ENCODE results near the gene DDX27. TPM values are rescaled to one million over a fixed set of nuclear protein-coding genes. Genes with fewer than 3 reads are reported as not detected.

Gene DDX27
- total and polyA plus RNA-seq, 2 of the 13 experiments (the other 11 are each of a cell fraction or from before 2014, with no cell fraction given) = 42.6 to 72.8 TPM

DNA sequence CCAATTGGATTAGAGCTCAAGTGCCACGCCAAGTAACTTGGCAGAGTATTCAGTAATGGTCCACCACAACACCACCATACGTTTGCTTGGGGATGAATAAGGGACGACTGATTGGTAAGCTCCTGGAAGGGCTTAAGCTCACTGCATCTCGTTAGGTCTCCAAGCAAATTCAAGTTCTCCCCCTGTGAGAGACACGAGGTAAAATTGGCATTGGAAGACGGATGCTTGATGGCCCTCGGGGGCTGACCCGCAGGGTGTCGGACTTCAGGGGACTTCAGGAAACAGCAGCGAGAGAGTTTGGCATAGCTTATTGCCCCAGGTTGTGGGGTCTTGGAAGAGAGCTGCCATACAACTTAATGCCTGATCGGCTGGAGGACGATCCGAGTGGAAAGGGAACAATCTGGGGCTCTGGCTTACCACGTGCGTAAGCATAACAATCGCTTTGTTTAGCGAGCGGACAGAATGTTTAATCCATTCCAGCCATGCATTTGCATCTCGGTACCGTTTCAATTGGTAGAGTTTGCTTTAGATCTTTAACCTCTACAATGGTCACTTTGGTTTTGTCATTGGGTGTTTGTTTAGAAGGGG is 63.5 kb downstream of the DDX27 start (continued):
- TF ChIP-seq, protein P1, sequence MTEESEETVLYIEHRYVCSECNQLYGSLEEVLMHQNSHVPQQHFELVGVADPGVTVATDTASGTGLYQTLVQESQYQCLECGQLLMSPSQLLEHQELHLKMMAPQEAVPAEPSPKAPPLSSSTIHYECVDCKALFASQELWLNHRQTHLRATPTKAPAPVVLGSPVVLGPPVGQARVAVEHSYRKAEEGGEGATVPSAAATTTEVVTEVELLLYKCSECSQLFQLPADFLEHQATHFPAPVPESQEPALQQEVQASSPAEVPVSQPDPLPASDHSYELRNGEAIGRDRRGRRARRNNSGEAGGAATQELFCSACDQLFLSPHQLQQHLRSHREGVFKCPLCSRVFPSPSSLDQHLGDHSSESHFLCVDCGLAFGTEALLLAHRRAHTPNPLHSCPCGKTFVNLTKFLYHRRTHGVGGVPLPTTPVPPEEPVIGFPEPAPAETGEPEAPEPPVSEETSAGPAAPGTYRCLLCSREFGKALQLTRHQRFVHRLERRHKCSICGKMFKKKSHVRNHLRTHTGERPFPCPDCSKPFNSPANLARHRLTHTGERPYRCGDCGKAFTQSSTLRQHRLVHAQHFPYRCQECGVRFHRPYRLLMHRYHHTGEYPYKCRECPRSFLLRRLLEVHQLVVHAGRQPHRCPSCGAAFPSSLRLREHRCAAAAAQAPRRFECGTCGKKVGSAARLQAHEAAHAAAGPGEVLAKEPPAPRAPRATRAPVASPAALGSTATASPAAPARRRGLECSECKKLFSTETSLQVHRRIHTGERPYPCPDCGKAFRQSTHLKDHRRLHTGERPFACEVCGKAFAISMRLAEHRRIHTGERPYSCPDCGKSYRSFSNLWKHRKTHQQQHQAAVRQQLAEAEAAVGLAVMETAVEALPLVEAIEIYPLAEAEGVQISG (CRISPR knock-in tag; IDR thresholded peaks at IDR 0.05) = no peak; the same call in 1 of the 2 replicates
- TF ChIP-seq, protein P2, sequence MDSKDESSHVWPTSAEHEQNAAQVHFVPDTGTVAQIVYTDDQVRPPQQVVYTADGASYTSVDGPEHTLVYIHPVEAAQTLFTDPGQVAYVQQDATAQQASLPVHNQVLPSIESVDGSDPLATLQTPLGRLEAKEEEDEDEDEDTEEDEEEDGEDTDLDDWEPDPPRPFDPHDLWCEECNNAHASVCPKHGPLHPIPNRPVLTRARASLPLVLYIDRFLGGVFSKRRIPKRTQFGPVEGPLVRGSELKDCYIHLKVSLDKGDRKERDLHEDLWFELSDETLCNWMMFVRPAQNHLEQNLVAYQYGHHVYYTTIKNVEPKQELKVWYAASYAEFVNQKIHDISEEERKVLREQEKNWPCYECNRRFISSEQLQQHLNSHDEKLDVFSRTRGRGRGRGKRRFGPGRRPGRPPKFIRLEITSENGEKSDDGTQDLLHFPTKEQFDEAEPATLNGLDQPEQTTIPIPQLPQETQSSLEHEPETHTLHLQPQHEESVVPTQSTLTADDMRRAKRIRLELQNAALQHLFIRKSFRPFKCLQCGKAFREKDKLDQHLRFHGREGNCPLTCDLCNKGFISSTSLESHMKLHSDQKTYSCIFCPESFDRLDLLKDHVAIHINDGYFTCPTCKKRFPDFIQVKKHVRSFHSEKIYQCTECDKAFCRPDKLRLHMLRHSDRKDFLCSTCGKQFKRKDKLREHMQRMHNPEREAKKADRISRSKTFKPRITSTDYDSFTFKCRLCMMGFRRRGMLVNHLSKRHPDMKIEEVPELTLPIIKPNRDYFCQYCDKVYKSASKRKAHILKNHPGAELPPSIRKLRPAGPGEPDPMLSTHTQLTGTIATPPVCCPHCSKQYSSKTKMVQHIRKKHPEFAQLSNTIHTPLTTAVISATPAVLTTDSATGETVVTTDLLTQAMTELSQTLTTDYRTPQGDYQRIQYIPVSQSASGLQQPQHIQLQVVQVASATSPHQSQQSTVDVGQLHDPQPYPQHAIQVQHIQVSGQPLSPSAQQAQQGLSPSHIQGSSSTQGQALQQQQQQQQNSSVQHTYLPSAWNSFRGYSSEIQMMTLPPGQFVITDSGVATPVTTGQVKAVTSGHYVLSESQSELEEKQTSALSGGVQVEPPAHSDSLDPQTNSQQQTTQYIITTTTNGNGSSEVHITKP (CRISPR knock-in tag; IDR thresholded peaks at IDR 0.05; ENCODE audit: low read depth) = 0 out of 2 replicates have a peak, but pooled peaks have one; percentile 19
- TF ChIP-seq, protein P3, sequence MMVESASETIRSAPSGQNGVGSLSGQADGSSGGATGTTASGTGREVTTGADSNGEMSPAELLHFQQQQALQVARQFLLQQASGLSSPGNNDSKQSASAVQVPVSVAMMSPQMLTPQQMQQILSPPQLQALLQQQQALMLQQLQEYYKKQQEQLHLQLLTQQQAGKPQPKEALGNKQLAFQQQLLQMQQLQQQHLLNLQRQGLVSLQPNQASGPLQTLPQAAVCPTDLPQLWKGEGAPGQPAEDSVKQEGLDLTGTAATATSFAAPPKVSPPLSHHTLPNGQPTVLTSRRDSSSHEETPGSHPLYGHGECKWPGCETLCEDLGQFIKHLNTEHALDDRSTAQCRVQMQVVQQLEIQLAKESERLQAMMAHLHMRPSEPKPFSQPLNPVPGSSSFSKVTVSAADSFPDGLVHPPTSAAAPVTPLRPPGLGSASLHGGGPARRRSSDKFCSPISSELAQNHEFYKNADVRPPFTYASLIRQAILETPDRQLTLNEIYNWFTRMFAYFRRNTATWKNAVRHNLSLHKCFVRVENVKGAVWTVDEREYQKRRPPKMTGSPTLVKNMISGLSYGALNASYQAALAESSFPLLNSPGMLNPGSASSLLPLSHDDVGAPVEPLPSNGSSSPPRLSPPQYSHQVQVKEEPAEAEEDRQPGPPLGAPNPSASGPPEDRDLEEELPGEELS (CRISPR knock-in tag; IDR thresholded peaks at IDR 0.05) = no peak
- TF ChIP-seq ZNF101 (CRISPR knock-in tag; IDR thresholded peaks at IDR 0.05; ENCODE audit: borderline replicate concordance, low read depth) (0 out of 2 replicates have a peak, but pooled peaks have one; percentile 13), CBX2 (IDR thresholded peaks at IDR 0.05; ENCODE audit: low read depth, low read length) (no peak), CBX2 (CRISPR knock-in tag; IDR thresholded peaks at IDR 0.05; ENCODE audit: low read depth) (no peak; the same call in 1 of the 2 replicates), ZNF674 (CRISPR knock-in tag; IDR thresholded peaks at IDR 0.05; ENCODE audit: low read depth) (no peak), ATF7-NPFF (CRISPR knock-in tag; IDR thresholded peaks at IDR 0.05; ENCODE audit: low read depth) (0 out of 2 replicates have a peak, but pooled peaks have one; percentile 62), SP5 (CRISPR knock-in tag; IDR thresholded peaks at IDR 0.05; ENCODE audit: borderline replicate concordance, low read depth) (no peak), ZNF468 (CRISPR knock-in tag; IDR thresholded peaks at IDR 0.05) (no peak), CBFB (CRISPR knock-in tag; IDR thresholded peaks at IDR 0.05) (no peak), ELF3 (CRISPR knock-in tag; IDR thresholded peaks at IDR 0.05) (no peak), ZNF614 (CRISPR knock-in tag; IDR thresholded peaks at IDR 0.05; ENCODE audit: borderline replicate concordance) (no peak), ZNF44 (CRISPR knock-in tag; IDR thresholded peaks at IDR 0.05) (0 out of 2 replicates have a peak, but pooled peaks have one; percentile 9), ZNF773 (CRISPR knock-in tag; IDR thresholded peaks at IDR 0.05; ENCODE audit: borderline replicate concordance) (no peak), ZNF775 (CRISPR knock-in tag; IDR thresholded peaks at IDR 0.05; ENCODE audit: borderline replicate concordance) (peak; percentile 52; the same call in 1 of the 2 replicates), POLR2A (IDR thresholded peaks at IDR 0.05; ENCODE audit: insufficient read depth in 1 of 2, low read depth in 2 of 2, low read length in 2 of 2) (peak; percentile 54 to 70), HCFC1 (IDR thresholded peaks at IDR 0.05; ENCODE audit: low read depth, low read length) (no peak), TAF15 (IDR thresholded peaks at IDR 0.05; ENCODE audit: low read depth, low read length, poor library complexity, severe bottlenecking) (no peak), ZKSCAN1 (IDR thresholded peaks at IDR 0.05; ENCODE audit: low read length) (no peak)
- TF ChIP-seq, protein P4, sequence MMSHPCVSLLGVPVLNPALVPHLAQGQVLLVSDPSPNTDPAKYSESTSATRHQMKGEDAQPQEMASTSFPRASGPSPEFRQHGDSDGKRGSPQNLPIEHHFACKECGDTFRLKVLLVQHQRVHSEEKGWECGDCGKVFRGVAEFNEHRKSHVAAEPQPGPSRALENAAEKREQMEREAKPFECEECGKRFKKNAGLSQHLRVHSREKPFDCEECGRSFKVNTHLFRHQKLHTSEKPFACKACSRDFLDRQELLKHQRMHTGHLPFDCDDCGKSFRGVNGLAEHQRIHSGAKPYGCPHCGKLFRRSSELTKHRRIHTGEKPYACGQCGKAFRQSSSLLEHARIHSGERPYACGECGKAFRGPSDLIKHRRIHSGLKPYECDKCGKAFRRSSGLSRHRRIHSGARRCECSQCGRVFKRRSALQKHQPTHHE (CRISPR knock-in tag; IDR thresholded peaks at IDR 0.05; ENCODE audit: borderline replicate concordance) = no peak
